HG03039 (cell line): ENCODE measurements around the gene SIPA1L3.

Experiments
- ATAC-seq: cut with Tn5 transposase; IDR thresholded peaks from one replicate; pipeline ENCODE4 v1.9.1; 2021; ENCODE audit warnings: mild to moderate bottlenecking, moderate library complexity; ENCODE audit not compliant: unreplicated experiment

SIPA1L3 gene

DNA sequence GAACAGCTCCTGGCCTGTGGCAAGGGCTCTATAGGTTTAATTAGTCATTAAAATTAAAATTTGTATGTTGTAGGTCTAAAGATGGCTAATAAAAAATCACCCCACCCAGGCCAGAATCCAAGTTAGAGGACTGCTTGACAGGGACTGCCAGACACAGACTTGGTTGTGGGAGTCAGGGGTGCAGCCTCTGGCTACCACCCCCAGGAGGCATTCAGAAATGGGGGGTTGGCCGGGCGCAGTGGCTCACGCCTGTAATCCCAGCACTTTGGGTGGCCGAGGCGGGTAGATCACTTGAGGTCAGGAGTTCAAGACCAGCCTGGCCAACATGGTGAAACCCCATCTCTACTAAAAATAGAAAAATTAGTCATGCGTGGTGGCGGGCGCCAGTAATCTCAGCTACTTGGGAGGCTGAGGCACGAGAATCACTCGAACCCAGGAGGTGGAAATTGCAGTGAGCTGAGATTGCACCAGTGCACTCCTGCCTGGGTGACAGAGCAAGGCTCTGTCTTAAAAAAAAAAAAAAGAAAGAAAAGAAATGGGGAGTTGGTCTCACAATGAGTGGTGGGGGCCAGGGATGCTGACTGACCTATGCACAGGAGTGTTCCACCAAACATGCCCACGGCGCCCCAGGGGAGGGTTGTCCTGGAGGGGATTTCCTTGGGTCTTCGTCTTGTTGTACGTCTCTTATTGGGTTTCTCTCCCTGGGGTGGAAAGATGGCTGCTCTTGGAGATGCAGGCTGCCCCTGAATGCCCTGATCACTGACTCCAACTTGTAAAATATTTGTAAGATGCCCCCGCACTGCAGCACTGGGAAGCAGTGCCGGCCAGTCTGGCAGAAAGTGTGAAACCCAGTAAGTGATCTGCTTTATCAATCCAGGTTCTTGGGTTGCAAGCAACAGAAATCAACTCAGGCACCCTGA lies 68.8 kb downstream of the SIPA1L3 start:
- no peak for ATAC-seq

DNA sequence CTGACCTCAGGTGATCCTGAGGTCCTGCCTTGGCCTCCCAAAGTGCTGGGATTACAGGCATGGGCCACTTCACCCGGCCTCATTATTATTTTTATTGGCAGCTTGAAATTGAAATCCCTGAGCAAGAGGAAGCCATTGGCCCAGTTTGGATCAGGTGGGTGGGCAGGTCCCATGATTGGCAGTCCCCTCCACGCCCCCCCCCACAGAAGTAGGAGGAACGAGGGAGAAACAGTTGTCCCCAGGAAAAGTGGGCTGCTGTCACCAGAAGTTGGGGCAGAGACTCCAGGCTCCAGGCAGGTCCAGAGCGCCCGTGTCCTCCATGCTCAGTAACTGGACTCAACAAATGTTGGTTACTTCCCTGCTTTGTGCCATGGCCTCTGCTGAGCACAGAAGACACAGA lies 70.4 kb downstream of the SIPA1L3 start:
- ATAC-seq: no peak

DNA sequence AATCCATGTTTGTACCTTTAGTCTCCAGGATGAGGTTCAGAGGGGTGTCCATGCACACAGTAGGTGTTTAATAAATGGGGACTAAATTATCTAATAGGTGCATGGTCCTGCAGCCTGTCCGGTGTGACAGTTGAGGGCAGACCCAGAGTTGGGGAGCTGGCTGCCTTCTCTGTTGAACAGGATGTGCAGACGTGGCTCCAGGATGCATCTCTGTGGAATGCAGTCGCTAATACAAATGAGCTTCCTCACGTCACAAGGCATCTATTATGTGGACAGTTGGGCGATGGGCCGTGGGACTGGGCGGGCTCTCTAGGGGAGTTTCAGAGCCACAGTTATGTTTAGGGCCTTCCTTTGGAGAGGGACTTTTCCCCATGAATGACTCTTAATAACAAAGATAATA lies 71.0 kb downstream of the SIPA1L3 start:
- no peak for ATAC-seq

DNA sequence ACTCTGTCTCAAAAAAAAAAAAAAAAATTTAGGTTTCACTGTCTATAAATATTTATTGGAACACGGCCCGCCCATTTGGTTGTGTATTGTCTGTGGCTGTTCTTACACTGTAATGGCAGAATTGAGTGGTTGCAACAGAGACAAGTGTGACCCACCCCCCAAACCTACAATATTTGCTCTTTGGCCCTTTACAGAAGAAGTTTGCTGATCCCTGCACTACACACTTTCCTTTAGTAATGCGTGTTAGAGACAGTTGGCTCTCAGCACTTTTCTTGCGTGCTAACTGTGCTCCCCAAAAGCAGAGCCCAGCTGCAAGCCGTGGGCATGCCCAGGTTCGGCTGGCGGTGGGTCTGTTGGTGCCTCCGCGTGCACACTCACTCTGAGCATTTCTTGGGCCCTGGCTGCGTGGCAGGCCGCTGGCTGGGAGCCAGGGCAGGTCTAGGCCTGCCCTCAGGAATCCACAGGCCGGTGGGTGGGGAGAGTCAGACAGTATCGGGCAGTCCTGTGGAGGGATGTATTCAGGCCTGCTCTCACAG lies 72.6 kb downstream of the SIPA1L3 start:
- ATAC-seq: no peak

DNA sequence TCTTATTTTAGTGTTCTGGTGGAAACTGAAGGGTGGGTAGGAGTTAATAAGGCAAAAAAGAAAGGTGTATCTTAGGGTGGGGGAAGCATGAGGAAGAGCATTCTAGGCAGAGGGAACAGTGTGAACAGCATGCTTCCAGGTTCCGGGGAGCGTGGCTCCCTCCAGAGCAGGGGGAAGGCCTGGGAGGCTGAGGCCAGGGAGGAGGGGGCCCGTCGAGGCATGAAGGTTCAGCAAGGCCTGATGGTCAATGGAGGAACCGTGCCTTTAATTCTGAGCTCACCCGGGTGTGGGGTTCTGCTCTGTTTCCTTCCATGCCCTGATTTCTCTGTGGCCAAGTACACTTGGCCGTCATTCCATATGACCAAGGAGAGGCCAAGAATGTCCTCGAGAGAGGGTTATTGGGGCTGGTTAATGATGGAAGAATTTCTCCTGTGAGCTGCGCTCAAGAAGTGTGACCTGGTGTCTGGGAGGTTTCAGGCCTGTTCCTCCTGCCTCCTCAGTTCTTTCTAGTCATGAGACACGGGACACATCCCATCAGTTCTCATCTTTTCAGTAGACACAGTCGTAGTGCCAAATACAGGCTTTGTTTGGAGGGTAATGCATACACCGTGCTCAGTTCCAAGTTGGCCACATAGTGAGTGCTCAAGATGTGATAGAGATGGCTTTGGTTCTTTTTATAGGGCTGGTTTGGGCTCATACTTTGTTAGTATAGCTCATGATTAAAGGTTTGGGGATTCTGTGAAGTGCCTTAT lies 73.6 kb downstream of the SIPA1L3 start:
- ATAC-seq: no peak

DNA sequence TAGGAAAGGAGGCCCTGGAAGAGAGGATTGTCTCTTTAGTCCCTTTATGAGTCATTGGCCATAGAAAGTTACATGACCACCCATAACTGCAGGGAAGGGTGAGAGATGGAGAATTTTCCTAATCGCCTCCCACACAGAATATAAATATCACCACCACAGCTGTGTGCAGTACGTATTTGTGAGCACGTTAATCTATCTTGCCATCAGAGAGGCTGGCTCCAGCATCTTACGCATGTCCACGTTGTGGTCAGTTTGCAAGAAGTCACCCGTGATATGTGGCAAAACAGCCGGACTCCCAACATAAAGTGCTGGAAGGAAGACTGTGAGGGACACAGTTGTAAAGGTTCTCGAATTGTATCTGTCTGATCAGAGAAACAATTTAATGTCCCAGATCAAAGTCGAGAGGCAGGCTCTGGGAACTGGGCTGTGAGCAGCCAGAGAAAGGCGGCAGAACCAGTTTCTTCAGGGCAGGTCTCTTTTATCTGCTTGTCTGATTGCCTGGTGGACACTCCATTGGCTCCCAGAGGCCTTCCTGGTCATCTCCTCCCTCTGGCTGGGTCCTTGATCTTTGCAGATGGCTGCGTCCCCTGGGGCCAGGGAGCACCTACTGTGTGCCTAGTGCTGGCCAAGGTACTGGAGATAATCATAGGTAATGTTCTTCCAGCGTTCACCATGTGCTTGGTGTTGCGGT lies 74.9 kb downstream of the SIPA1L3 start:
- no peak for ATAC-seq

DNA sequence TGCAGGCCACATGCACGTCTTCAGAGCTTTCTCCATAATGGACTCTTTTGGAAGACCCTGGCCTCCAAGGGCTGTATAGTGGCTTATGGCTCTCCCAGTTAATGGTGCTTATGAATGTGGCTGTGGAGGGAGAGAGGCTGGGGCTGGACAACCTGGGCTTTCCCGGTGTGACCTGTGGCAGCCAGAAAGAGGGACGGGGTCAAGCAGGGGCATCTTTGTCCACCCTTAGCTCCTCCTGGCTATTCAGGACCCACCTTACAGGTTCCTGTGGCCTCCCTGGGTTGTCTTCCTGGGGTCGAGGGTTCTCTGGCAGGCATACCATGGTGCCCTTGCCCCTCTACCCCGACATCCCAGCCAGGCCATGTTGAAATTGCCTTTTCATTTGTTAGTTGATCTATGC lies 75.6 kb downstream of the SIPA1L3 start:
- no peak for ATAC-seq

DNA sequence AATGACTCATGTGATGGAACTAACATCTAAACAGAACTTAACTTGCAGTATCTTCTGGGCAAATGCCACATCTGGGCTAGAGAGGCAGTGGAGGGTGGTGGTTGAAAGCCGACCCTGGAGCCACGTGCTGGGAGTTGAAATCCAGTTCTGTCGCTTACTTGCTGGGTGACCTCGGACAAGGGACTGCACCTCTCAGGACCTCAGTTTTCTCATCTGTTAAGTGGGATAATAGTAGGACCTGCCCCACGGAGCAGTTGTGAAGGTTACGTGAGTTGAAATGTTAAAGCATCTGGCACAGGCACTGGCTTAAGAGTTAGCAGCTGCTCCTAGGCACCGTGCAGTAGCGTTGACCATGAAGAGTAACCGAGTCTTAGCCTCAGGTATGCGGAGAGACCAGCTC lies 76.1 kb downstream of the SIPA1L3 start:
- ATAC-seq: no peak

DNA sequence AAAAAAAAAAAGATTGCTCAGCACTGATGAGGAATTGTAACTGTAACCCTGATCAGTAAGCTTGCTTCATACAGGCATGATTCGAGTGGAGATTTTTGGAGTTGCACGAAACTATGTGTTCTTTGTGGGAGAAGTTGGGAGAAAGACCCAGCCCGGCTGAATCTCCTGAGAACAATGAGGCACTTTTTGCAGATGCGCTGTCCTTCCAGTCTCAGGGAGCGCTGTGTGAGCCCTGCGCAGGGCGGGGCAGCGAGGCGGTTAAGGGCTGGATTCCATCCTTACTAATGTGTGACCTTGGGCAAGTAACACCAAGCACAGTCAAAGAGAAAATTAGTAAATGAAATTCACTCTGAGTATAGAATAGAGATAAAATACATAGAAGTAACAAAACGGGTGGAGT lies 76.9 kb downstream of the SIPA1L3 start:
- ATAC-seq: no peak

DNA sequence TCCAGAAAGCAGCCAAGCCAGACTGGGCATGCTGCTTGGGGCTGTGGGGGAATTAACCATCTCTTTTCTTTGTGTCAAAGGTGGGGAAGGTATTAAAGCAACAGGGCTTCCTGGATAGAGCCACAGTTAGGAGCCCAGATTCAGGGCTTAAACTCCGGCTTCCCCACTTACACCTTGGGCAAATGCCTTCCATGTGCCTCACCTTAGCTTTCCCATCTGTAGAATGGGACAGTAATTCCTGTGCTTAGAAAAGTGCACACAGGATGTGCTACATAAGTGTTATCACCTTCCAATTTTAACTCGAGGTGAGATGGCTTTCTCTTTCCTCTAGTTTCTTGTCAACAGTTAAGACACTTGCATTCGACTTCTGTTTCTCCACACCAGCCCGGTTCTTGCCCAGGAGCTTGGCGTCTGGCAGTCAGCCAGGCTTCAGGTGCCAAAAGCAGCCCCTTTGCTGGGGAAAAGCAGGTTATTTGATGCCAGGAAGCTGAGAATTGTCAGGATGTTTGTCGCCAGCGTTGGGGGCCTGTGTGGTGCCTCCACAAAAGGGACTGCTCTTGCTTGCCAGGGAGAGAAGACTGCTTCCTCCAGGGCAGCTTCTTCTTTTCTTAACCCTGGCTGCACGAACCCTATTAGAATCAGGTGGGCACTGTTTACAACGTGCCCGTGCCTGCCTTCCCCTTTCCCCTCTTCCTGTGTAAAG lies 79.2 kb downstream of the SIPA1L3 start:
- no peak for ATAC-seq

DNA sequence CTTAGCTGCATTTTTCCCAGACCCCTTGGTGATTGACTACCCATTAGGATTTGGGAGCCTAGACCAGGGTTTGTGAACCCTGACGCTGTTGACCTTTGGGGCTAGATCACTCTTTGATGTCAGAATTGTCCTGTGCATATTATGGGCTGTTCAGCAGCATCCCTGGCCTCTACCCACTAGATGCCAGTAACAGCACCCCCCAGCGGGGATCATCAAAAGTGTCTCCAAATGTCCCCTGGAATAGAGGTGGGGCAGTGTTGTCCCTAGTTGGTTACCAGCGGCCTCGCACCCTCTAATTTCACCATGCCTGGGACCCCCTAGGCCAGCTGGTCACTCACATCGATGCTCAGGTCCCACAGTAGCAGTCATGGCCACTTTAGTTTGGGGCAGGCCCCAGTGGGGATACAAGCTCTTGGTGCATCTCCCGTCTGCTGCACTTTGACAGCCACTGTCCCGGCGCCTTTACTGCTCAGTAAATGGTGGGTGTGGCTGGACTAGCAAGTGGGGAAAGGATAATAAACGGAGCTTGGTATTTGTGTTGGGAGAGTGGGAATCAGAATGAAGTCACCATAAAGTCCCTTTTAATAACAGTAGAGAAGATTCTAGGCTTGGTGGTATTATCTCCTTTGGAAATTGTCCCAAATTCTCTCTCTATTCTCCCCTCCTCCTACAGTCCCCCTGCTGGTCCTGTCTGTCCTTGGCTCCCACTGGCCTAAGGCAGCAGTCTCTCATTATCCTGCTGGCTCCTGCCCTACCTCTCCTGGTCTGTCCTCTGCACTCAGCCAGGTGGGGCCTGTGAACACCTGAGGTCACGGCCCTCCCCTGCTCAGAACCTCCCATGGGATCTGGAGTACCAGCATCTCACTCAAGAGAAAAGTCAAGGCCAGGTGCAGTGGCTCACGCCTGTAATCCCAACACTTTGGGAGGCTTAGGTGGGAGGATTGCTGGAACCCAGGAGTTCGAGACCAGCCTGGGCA lies 80.6 kb downstream of the SIPA1L3 start:
- no peak for ATAC-seq

DNA sequence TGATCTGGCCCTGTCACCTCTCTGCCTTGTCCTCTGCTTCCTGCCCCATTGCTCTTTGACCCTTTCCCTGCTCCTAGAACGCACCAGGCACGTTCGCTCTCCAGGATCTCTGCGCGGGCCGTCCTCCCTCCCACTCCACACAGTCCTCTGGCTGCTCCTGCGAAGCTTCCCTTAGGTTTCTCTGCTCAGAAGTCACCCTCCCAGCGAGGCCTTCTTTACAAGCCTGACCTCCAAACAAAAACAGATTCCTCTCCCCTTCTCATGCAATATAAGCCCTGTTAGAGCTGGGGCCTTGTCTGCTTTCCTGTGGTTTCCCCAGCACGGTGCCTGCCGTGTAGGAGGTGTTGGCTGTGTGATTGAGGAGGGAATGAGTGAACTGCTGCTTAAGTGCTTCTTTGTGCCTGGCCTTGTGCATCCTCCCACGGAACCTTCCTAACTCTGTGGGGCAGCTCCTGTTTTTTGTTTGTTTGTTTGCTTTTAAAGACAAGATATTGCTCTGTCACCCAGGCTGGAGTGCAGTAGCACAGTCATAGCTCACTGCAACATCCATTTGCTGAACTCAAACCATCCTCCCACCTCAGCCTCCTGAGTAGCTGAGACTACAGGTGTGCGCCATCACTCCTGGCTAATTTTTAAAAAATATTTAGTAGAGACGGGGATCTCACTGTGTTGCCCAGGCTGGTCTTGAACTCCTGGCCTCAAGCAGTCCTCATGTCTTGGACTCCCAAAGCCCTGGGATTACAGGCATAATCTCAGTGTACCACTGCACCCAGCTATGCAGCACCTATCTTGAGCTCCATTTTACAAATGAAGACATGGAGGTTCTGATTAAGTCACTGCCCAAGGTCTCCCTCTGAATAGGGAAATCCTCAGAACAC lies 82.0 kb downstream of the SIPA1L3 start:
- ATAC-seq: no peak

DNA sequence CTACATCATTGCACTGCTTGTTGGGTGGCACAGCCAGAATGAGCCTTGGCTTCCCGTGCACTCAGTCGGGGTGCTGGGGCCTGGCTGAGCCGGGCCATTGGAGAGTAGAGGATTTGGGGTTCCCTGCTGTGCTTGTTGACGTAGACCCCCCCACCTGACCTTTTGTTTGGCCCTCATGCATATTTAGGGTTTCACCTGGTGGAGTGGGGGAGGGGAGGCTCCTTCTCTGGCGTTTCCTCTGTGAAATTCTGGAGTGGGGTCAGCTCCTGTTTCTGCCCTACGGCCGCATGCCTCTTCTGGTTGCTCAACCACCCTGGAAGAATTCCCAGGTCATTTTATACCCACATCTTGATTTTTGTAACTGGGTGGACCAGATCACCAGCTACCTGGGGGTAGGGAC lies 82.8 kb downstream of the SIPA1L3 start:
- ATAC-seq: no peak

DNA sequence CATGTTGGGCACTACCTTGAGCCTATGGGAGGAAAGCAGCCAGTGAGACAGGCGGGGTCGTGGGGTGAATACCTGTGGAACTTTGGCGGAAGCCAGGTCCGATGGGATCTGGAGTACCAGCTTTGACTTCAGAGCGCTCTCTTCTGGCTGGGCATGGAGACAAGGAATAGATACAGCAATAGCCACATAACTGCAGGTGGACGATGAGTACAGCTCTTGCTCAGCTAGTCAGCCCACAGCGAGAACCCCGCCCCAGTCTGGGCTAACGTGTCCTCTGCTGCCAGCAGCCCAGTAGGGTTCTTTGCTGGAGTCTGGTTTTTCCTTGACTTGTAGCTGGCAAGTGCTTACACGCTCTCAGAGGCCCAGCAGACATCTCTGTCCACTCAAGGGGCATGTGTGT lies 83.4 kb downstream of the SIPA1L3 start:
- no peak for ATAC-seq

DNA sequence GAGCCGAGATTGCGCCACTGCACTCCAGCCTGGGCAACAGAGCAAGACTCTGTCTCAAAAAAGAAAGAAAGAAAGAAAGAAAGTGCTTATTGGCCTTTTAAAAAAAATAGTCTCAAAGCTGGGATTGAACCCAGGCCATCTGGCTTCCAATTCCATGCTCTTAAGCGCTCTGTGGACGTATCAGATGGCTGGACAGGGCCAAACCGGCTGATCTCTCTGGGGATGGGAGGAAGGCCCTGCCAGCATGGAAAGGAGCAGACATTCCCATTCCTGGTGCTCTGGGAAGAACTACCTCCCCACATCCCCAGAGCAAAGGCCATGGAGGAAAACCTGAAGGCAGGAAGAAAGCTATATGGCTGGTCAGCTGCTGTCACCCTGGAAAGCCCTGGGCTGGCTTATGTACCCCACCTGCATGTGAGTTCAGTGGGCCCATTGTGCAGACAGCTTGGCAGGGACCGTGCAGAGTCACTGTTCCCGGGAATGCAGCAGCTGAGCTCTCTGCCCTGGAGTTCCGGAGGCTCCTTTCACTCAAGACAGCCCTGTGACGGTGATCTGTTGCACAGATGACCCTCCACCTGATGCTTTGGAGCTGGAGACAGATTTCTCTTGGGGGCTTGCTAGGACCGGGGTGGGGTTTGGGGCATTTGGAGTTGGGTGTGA lies 84.3 kb downstream of the SIPA1L3 start:
- no peak for ATAC-seq

DNA sequence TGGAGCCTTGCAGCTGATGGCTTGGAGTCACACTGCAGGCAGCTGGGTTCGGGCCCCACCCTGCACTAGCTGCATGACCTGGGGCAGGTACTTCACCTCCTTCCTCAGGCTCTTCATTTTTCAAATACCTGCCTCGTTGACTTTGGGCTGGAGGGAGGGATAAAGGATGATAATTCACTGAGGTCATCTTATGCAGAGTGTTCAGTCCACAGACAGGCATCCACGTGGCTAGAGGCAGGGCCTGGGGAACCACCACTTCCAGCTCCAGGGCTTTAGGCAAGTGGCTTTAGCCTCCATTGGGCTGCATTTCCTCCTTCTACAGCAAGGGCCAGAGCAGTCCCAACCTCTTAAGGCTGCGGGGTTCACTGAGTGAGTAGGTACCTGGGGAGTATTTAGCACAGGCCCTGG lies 84.8 kb downstream of the SIPA1L3 start:
- no peak for ATAC-seq

DNA sequence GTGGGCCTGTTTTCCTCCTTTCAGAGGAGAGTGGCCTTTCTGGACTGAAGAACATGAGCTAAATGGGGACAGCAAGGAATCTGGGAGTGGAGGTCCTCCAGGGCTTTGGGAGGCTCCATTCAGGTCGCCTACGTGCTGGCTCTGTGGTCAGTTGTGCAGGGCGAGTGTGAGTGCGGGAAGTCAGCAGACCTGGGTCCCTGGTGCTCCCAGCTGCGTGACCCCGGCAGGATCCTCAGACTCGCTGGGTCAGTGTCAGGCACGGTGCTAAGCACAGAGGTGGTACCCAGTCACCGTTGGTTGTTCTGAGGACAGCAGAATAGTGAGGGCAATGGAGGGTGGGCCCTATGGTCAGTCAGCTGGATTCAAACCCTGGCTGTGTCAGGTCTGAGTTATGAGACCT lies 85.8 kb downstream of the SIPA1L3 start:
- ATAC-seq: no peak

DNA sequence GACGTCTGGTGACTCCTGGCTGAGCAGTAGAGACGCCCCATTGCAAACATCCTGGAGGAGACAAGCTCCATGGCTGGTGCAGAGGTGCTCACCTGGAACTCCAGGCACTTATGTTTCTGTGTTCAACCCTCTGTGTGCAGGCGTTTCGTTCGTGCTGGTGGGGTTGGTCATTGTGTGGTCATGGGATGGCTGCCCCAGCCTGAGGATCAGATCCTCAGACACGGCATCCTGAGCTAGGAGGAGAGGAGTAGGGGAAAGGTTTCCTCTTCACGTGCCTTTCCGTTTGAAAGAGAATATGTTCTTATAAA lies 87.8 kb downstream of the SIPA1L3 start:
- ATAC-seq: no peak
